Hepatocyte (in vitro differentiated cells): Measurements from ENCODE around the gene H6PD.

Experiments
- EZH2phosphoT487 ChIP-seq: fragments of 200-600 bp; sonication (generic); IDR thresholded peaks from one replicate; pipeline ENCODE4 v1.6.1; 2018; ENCODE audit warnings: antibody characterized with exemption, mild to moderate bottlenecking, low read depth, moderate library complexity; ENCODE audit not compliant: unreplicated experiment, severe bottlenecking
- TF ChIP-seq, protein P1 (sequence below): fragments of 200-600 bp; sonication (generic); IDR thresholded peaks from 2 replicates; pipeline ENCODE4 v1.5.1; 2016; ENCODE audit warnings: antibody characterized with exemption, mild to moderate bottlenecking; ENCODE audit not compliant: poor library complexity

DNA sequence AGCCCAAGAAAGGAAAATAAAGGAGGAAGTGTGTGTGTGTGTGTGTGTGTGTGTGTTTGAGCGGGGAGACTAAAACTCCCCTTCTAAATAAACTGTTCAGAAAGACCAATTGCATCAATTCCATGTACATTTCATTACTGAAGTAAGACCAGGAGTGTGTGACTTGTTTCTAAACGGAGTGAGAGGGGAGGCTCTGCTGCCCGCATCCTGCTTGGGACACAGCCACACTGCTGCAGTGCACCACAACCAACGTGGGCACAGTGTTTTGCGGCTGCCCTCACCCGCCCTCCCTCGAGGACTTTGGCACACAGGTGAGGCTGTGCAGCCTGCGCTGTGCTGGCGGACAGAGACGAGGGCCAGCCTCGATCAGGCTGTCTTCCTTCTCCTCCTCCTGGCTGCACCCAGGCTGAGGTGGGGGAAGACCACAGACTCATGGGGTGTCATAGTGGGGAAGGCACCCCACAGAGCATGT, 31.0 kb upstream of the H6PD start:
- no peak for TF ChIP-seq EZH2phosphoT487
- TF ChIP-seq, protein P1, sequence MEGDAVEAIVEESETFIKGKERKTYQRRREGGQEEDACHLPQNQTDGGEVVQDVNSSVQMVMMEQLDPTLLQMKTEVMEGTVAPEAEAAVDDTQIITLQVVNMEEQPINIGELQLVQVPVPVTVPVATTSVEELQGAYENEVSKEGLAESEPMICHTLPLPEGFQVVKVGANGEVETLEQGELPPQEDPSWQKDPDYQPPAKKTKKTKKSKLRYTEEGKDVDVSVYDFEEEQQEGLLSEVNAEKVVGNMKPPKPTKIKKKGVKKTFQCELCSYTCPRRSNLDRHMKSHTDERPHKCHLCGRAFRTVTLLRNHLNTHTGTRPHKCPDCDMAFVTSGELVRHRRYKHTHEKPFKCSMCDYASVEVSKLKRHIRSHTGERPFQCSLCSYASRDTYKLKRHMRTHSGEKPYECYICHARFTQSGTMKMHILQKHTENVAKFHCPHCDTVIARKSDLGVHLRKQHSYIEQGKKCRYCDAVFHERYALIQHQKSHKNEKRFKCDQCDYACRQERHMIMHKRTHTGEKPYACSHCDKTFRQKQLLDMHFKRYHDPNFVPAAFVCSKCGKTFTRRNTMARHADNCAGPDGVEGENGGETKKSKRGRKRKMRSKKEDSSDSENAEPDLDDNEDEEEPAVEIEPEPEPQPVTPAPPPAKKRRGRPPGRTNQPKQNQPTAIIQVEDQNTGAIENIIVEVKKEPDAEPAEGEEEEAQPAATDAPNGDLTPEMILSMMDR, result no peak
